HG02943 (cell line): ENCODE measurements around the gene MYT1.
A peak's percentile ranks its signal among the peaks of the same experiment; 100 is the strongest.
"Not testable (repeated sequence)": the region's sequence is repeated elsewhere in the genome, so short reads cannot be mapped to it uniquely, and the experiment has no call there.

ENCODE experiments used
- ATAC-seq: cut with Tn5 transposase; IDR thresholded peaks from one replicate; pipeline ENCODE4 v1.9.1; 2021; ENCODE audit warnings: mild to moderate bottlenecking, low read depth, moderate library complexity; ENCODE audit not compliant: unreplicated experiment

Gene MYT1

DNA sequence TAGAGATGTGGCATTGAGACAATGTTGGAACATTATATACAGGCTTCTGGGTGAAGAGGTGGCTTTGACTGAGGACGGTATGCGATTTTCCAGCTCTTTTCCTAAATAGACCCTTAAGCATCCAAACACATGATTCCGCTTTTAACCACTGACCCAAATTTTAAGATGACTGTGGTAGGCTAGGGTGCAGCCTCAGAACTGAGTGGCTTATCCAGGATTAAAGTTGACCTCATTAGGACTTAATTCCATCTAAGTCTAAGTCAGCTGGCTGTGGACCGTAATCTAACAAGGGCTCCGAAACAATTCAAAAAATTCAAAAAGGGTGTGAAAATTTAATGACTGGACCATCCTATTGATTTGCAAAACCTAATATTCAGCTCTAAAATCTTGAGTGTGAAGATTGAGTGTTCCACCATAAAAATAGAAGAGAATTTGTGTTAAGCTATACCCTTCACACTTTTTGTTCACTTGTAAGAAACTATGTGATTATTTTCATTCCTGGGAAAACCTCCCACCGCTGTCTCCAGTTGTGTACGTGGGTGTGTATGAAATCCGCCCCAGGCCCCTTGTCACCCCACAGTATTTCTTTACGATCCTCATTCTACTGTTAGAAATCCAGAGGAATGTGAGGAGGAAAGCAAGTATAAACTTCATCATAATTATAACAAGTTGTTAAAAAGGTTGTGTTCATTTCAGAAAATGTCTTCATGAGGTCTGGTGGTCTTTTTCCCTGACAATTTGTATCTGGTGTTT lies 94.0 kb downstream of the MYT1 start:
- ATAC-seq, result no peak

DNA sequence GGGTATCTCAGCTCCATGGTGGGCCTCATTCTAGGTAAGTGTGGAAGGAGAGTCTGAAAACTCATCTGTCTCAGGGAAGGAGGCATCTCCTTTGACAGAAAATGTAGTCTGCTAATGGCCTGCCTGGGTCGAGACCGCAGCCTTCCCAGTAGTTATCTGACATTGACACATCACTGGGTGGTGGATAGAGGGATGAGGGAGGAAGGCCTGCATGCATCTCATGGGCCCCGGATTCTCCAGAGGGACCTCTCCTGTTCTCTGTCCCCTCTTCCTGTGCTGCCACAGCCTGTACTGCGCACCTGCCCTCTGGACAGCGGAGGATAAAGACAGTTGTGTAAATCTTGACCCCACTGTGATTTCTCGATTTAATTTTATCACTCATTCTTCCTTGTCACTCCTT lies 96.0 kb downstream of the MYT1 start:
- ATAC-seq, result no peak

DNA sequence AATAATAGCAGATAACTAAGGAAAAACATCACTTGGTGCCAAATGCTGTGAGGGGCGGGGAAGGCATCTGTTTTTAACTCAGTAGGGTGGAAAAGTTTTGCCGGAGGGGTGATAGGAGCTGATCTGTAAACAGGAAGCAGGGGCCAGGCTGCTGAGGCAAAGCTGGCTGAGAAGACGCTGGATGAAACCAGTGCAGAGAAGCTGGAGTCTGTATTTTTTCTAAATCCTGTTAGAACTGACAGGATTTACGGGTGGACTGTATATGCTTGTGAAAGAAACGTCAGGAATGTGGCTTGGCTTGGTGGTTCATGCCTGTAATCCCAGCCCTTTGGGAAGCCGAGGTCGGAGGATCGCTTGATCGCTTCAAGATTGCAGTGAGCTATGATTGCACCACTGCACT lies 96.9 kb downstream of the MYT1 start:
- ATAC-seq, result no peak

DNA sequence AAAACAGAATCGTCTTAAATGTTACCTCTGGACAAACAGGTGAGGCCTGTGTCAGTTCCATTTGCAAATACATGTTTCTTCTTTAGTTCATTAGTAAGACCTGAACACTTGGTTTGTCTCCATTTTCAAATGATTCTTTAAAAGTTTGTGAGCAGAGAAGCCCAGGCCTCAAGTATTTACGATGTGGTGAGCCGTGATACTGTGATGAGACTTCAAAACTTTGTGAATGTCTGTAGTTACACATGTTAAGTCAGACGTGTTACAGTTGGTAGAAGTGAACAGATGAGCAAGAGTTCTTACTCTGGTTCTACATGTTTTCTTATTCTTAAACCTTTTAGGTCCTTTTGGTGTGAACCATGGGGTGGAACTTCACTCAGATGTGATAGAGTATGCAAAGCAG lies 99.8 kb downstream of the MYT1 start:
- ATAC-seq, result no peak

DNA sequence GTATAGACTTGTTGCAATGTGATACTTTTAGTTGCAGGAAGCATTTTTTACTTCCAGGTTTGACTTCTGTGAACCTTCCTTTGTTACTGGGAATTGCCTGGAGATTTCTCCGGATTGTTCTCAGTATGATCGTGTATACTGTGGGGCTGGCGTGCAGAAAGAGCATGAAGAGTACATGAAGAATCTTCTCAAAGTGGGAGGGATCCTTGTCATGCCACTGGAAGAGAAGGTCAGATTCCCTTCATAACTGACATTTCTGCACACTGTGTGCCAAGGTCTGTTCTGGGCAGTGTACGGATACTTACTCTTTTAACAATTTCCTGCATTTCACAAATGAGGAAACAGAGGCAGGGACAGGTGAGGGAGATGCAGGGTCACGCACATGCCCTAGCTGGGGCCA lies 100.9 kb downstream of the MYT1 start:
- ATAC-seq, result no peak

DNA sequence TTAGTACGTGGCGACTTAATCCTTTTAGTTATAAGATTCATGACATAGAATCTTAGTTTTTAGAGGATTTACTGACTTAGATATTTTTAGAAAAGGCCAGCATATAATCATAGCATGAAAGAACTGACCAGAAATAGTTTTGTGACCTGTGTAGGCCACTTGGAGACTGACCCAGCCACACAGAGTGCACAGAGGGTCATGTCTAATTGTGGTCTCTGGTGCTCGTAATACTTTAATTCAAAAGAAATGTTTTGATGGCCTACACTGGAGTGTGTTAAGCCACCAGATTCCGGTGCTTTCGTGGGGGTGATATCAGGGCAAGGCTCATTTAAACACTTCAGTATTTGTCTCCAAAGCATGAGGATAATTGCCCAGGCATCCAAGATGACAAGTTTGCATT lies 102.7 kb downstream of the MYT1 start:
- no peak for ATAC-seq

DNA sequence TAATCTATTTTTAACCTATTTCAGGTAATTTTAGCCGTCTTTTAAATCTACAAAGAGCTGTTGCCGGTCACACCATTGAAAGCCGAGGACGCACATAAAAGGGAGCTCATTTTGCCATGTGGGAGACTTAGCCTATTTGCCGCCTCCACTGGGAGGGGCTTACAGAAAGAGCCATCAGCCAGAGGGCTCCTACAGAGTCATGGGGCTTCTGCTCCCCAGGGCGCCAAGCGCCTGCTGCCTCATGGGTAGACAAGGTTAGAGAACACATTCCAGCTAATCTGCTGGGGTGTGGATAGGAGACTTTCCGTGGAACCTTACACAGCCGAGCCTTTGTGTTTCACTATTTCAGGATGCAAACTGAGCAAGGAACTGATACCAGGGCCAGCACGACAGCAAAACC lies 103.9 kb downstream of the MYT1 start:
- no peak for ATAC-seq

DNA sequence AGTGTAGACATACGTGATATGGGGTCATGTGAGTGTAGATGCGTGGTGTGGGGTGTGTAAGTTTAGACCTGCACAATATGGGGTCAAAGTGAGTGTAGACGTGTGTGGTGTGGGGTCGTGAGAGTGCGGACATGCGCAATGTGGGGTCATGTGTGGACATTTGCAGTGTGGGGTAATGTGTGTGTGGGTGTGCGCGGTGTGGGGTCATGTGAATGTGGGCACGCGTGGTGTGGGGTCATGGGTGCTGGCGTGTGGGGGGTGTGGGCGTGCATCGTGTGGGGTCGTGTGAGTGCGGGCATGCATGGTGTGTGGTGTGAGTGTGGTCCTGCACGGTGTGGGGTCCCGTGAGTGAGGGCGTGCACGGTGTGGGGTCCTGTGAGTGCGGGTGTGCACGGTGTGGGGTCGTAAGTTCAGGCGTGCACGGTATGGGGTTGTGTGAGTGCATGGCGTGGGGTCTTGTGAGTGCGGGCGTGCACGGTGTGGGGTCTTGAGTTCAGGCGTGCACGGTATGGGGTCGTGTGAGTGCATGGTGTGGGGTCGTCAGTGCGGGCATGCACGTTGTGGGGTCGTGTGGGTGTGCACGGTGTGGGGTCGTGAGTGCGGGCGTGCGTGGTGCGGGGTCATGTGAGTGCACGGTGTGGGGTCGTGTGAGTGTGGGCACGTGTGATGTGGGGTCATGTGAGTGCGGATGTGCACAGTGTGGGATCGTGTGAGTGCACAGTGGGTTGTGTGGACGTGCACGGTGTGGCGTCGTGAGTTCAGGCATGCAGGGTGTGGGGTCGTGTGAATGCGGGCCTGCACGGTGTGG lies 105.6 kb downstream of the MYT1 start:
- no peak for ATAC-seq

DNA sequence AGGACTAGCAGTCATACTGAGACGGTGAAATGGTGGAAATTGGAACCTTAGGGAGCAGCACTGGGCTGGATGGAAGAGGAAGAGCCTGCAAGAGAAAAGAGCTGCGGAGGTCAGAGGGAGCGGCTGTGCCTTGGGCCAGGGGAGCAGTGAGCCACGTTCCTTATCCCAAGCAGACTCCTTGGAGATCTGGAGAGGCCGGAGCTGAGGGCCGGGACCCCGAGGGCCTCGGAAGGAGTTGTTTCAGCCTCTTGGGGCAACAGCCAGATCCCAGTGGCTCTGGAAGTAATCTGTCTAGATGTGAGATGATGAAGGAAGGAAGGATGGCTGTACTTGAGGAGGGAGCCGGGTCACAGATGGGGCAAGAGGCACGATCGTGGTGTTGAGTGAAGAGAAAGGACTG lies 107.4 kb downstream of the MYT1 start:
- ATAC-seq, result no peak

DNA sequence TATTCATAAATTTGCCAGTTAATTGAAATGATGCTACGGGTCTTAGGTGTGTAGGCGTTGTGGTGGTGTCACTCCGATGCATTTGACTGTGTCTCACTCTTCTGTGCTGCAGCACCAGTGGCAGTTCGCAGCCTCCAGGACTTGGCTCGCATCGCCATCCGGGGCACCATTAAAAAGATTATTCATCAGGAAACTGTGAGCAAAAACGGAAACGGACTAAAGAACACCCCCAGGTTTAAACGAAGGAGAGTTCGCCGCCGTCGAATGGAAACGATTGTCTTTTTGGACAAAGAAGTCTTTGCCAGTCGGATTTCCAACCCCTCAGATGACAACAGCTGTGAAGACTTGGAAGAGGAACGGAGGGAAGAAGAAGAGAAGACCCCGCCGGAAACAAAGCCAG lies 108.9 kb downstream of the MYT1 start:
- ATAC-seq, result no peak

DNA sequence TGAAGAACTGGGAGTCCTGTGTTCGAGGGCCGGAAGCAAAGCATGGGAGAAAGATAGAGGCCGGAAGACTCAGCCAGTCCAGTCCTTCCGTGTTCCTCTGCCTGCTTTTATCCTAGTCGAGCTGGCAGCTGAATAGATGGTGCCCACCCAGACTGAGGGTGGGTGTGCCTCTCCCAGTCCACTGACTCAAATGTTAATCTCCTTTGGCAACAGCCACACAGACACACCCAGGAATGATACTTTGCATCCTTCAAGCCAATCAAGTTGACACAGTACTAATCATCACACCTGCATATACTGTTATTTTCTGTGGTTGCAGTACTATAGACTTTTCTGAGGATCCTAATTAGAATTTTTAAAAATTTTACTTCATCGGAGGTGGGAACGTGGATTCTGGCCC lies 112.6 kb downstream of the MYT1 start:
- no peak for ATAC-seq

DNA sequence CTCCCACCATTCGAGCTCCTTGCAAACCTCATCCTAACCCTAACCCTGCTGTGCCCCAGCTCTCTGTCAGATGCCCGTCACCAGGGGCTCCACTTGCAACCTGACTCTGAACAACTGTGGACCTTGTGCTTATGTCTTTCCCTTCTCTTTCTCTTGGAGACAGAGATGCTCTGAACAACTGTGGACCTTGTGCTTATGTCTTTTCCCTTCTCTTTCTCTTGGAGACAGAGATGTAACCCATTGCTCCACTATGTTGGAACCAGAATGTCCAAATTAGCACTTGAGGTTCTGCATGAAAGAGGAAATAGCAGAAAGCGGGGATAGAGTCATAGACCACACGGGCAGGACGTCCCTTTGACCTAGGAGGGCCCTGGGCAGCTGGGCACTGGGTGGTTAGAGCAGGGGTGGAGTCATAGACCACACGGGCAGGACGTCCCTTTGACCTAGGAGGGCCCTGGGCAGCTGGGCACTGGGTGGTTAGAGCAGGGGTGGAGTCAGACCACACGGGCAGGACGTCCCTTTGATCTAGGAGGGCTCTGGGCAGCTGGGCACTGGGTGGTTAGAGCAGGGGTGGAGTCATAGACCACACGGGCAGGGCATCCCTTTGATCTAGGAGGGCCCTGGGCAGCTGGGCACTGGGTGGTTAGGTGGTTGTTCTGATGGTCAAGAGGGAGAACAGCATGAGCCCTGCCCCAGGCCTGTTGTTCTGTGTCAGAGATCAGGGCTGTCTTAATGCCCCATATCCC lies 113.5 kb downstream of the MYT1 start:
- ATAC-seq, result no peak

DNA sequence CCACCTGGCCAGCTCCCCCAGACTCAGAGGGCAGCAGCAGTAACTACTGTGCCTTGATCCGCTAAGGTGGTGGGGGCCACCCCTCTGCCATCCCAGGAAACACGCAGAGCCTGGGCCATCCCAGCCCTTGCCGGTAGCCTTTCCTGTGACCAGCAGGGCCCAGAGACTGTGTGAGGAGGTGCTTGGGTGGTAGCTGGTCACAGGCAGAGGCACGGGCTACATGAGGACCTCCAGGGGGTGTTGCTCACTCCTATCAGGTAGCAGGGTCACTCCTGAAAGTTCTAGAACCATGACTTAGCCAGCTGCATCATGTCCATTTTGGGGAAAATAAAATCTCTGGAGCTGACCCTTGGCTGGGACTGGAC lies 114.0 kb downstream of the MYT1 start:
- ATAC-seq, result no peak

DNA sequence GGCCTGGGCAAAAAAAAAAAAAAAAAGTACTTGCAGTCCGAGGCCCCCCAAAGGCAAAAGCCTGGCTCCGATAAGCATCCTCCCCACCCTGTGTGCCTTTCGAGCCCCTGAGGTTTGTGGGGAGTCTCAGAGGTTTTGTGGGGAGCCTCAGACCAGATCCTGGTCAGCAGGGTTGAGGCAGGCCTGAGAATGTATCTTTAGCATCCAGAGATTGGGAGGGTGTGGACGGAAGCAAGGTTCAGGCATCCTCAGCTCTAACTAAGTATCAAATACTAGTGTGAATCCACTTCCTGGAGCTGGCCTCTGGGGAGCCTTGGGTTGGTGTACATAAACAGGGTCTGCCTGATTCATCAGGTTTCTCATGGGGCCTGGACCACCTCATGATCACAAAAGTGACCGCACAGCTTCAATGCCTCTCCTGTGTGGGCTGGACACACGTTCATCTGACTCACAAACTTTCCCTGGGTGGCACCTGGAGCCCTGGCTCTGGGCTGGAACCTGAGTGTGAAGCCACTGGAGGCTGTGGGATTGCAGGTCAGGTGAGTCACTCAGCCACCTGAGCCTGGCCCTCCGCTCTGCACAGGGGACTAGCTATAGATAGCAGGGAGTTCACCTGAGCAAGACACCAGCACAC lies 115.7 kb downstream of the MYT1 start:
- no peak for ATAC-seq

DNA sequence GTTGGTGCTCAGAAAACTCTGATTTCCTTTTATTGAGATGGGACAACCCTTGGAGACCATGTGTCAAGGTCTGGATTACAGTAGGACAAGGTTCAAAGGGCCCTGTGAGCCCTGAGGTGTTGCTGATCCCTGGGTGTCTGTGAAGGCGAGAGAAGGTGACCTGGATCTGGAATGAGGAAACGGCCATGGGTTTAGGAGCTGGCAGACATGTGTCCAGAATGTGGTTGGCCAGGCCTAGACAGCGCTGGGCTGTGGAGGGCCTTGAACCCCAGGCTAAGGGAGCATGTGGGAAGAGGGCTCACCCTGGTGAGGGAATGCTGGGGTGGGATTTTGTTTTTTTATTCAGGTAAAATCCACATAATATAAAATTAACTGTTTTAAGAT lies 116.2 kb downstream of the MYT1 start:
- no peak for ATAC-seq

DNA sequence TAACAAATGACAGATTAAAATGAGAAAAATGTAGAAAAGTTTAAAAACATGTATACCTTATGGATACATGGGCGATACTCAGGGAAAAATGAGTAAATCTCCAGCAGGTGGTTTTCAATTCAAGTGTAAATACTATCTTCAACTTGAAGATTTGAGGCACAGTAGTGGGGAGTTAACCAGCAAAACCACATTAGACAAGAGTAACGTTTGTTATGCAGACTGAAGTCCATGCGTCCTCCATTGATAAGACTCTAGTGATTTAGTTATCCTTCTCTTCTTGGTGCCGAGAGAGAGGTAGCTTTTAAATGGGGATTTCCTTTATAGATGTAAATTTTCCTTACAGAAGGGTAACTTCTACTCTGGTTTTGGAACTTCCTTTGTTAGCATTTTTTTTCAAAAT lies 119.4 kb downstream of the MYT1 start:
- ATAC-seq, result no peak

DNA sequence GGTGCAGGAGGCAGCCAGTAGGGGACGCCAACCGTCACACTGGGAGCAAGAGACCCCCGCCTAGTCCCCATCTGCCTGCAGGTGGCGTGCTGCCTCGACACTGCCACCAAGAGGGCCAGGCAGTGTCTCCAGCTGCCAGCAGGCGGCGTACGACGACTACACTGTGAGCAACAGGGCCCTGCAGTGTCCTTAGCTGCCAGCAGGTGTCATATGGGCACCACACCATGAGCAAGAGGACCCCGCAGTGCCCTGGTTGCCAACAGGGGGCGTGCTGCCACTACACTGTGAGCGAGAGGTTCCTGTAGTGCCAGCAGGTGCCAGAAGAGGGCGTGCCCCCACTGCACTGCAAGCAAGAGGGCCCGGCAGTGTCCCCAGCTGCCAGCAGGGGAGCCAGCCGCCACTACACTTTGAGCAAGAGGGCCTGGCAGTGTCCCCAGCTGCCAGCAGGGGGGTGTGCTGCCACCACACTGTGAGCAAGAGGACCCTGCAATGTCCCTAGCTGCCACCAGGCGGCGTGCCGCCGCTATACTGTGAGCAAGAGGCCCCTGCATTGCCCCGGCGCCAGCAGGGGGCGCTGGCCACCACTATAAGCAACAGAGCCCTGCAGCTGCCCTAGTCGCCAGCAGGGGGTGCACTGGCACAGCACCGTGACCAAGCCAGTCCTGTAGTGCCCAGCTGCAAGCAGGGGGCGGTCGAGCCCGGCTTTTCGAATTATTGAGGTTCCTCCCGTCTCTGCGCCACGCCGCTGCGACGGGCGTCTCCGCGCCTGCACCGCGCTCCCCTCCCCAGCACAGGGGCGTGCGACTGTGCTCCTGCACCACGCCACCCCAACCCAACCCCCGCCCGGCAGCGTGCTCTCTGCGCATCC lies 121.6 kb downstream of the MYT1 start:
- peak; percentile 90 for ATAC-seq

DNA sequence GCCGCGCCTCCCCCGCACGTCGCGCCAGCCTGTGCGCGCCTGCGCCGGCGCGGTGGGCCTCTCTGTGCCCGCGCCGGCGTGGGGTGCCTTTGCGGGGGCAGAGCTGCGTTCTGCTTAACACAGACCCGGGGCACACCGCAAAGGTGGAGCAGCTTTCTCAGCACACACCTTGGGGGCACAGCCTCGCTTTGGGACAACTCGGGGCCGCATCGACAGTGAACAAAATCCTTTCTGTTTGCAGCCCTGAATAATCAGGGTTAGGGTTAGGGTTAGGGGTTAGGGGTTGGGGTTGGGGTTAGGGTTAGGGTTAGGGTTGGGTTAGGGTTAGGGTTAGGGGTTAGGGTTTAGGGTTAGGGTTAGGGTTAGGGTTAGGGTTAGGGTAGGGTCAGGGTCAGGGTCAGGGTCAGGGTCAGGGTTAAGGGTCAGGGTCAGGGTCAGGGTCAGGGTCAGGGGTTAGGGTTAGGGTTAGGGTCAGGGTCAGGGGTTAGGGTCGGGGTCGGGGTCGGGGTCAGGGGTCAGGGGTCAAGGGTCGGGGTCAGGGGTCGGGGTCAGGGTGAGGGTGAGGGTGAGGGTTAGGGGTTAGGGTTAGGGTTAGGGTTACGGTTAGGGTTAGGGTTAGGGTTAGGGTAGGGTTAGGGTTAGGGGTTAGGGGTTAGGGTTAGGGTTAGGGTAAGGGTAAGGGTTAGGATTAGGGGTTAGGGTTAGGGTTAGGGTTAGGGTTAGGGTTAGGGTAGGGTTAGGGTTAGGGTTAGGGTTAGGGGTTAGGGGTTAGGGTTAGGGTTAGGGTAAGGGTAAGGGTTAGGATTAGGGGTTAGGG lies 122.4 kb downstream of the MYT1 start:
- not testable (repeated sequence) for ATAC-seq

DNA sequence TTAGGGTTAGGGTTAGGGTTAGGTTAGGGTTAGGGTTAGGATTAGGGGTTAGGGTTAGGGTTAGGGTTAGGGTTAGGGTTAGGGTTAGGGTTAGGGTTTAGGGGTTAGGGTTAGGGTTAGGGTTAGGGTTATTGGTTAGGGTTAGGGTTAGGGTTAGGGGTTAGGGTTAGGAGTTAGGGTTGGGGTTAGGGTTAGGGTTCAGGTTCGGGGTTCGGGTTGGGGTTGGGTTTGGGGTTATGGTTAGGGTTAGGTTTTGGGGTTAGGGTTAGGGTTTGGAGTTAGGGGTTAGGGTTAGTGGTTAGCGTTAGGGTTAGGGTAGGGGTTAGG lies 123.0 kb downstream of the MYT1 start:
- ATAC-seq, result not testable (repeated sequence)
